ENCODE results near the gene NBEAL2.

Gene NBEAL2

DNA sequence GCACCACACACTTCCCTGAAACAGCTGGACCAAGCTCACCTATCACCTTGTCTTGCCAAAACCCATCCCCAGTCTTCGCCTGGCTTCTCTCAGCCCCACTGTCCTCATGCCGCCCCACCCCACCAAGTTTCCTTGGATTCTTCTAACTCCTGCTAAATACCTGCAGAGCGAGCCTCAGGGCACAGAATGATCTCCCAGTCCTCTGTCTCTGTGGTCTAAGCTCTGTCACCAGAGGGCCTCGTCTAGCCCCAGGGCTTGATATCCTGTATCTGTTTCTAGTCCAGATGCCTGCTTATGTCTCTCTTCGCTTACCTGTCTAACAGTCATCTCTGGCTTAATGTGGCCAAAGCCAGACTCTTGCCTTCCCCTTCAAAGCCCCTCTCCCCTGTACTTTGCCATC is 12.7 kb upstream of the NBEAL2 start:
- no peak overlapping the region for H3K4me3 ChIP-seq (ENCODE audit: extremely low read depth, insufficient read depth, low read length, poor library complexity, severe bottlenecking)
- H3K4me1 ChIP-seq (ENCODE audit: control insufficient read depth, insufficient read depth, low read length, poor library complexity, severe bottlenecking) = peaks cover 7% of the 10 kb centered on the region
- 91 to 94% methylated on average over 5 of the region's 5 CpGs for WGBS, 2 experiments (ENCODE audit: insufficient coverage in 2 of 2)
- H3K27ac ChIP-seq (ENCODE audit: low read depth, low read length, severe bottlenecking) = no peak overlapping the region
- H3K36me3 ChIP-seq (ENCODE audit: control insufficient read depth, insufficient read depth, low read length) = peaks cover 48% of the 10 kb centered on the region
- H3K9me3 ChIP-seq (ENCODE audit: control insufficient read depth, low read length) = no peaks in the 10 kb centered on the region

DNA sequence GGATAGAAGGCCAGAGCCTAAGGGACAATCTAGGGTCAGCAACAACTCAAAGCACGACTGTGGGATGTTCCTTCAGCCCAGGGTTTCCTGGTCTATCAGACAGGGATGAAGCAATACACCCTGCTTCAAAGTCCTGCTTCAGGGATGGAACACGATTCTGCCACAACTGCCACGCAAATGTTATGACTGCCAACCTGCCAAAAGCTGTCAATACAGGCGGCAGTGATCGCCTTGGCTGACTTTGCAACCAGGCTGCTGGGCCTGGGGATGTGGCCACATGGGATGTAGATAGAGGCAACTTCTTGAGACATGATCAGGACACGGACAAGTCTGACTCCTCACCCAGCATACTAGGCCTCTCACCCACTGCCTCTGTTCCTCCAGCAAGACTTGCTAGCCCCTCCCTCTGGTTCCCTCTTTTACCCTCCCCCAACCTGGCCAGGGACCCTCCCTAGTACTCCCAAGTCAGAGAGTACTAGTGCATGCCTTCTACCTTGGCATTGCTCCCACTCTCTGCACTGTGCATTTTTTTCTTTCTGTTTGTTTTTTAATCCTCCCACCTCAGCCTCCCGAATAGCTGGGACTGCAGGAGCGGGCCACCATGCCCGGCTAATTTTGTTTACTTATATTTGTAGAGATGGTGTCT is 10.6 kb upstream of the NBEAL2 start:
- no peak overlapping the region for H3K27ac ChIP-seq (ENCODE audit: low read depth, low read length, severe bottlenecking)
- WGBS, 2 experiments (ENCODE audit: insufficient coverage in 2 of 2) = 61 to 76% methylated on average over 5 to 6 of the region's 9 CpGs
- H3K9me3 ChIP-seq (ENCODE audit: control insufficient read depth, low read length) = no peaks in the 10 kb centered on the region
- H3K36me3 ChIP-seq (ENCODE audit: control insufficient read depth, insufficient read depth, low read length) = peaks cover 51% of the 10 kb centered on the region
- peaks cover 11% of the 10 kb centered on the region for H3K4me1 ChIP-seq (ENCODE audit: control insufficient read depth, insufficient read depth, low read length, poor library complexity, severe bottlenecking)
- no peak overlapping the region for H3K4me3 ChIP-seq (ENCODE audit: extremely low read depth, insufficient read depth, low read length, poor library complexity, severe bottlenecking)

DNA sequence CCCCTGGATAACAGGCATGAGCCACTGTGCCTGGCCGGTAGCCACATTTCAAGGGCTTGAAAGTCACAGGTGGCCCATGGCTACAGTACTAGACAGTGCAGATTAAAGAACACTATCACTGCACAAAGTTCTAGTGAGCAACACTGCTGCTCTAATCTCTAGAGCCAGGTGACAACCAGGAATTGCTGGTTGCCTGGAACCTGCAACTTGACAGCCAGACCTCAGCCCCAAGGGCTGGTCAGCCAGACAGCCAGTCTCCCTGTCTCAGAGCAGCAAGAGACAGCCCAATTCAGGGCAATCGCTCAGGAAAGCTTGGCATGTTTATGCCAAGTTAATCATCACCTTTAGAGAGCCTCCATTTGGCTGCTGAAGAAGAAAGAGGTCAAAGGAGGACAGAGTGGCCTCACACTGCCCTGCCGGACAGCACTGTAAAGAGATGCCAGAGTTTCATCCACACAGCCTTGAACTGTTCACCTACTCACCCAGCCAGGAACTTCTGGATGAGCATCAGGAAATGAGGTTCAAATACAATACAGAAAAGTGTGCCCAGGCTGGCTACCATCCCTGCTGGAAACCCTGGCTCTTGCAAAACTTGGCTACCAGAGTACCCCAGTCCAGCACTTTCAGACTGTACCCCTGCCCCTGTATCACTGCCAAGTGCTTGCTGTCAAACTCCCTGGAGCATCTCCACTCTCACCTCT is 8.9 kb upstream of the NBEAL2 start:
- H3K4me1 ChIP-seq (ENCODE audit: control insufficient read depth, insufficient read depth, low read length, poor library complexity, severe bottlenecking) = peaks cover 11% of the 10 kb centered on the region
- 92 to 100% methylated on average over 2 of the region's 3 CpGs for WGBS, 2 experiments (ENCODE audit: insufficient coverage in 2 of 2)

DNA sequence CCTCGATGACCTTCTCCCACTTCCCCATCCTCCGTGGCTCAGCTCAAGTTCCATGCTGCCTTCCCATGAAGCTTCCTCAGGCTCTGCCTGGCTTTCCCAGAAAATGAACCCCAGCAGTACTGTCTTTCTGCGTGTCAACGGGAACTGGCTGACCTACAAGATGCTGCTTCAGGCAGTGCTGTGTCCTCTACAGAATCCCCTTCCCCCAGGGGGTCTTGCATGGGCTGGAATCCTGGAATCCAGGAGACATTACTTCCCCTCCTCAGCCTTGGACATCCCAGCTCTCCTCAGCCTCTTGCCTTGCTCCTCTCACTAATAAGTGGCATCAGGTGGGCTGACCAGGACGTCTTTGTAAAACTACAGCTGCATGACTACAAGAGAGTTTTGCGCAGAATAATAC is 8.3 kb upstream of the NBEAL2 start:
- Histone ChIP-seq H3K9me3 (ENCODE audit: control insufficient read depth, low read length) (no peaks in the 10 kb centered on the region), H3K36me3 (ENCODE audit: control insufficient read depth, insufficient read depth, low read length) (peaks cover 47% of the 10 kb centered on the region), H3K27ac (ENCODE audit: low read depth, low read length, severe bottlenecking) (no peak overlapping the region), H3K4me1 (ENCODE audit: control insufficient read depth, insufficient read depth, low read length, poor library complexity, severe bottlenecking) (peaks cover 11% of the 10 kb centered on the region), H3K4me3 (ENCODE audit: extremely low read depth, insufficient read depth, low read length, poor library complexity, severe bottlenecking) (no peak overlapping the region)
- 93 to 95% methylated on average over 5 of the region's 6 CpGs for WGBS, 2 experiments (ENCODE audit: insufficient coverage in 2 of 2)

More for the DNA sequence above, 8.9 kb upstream of the NBEAL2 start:
- no peak overlapping the region for H3K4me3 ChIP-seq (ENCODE audit: extremely low read depth, insufficient read depth, low read length, poor library complexity, severe bottlenecking)
- peaks cover 54% of the 10 kb centered on the region for H3K36me3 ChIP-seq (ENCODE audit: control insufficient read depth, insufficient read depth, low read length)
- H3K9me3 ChIP-seq (ENCODE audit: control insufficient read depth, low read length) = no peaks in the 10 kb centered on the region
- H3K27ac ChIP-seq (ENCODE audit: low read depth, low read length, severe bottlenecking) = no peak overlapping the region

DNA sequence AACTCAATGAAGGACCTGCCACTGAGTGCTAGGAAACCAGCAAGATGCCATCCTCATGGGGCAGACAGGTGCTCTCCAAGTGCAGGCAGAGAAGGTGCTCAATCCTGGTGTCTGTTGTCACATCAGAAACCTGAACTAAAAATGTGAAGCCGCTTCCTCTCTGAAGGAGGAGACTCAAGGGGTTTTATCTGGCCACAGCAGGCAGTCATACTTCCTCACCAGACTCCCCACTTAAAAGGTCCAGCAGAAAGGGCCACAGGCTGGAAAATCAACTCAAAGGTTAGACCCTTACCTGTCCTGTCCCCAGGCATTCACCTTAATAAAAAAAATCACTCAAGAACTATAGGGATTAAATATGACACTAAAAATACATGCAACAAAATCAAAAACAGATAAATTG is 7.7 kb upstream of the NBEAL2 start:
- 80 to 88% methylated on average over 1 of the region's 1 CpG for WGBS, 2 experiments (ENCODE audit: insufficient coverage in 2 of 2)
- H3K9me3 ChIP-seq (ENCODE audit: control insufficient read depth, low read length) = no peaks in the 10 kb centered on the region
- H3K4me3 ChIP-seq (ENCODE audit: extremely low read depth, insufficient read depth, low read length, poor library complexity, severe bottlenecking) = no peak overlapping the region
- H3K36me3 ChIP-seq (ENCODE audit: control insufficient read depth, insufficient read depth, low read length) = peaks cover 42% of the 10 kb centered on the region
- peaks cover 11% of the 10 kb centered on the region for H3K4me1 ChIP-seq (ENCODE audit: control insufficient read depth, insufficient read depth, low read length, poor library complexity, severe bottlenecking)
- H3K27ac ChIP-seq (ENCODE audit: low read depth, low read length, severe bottlenecking) = no peak overlapping the region

DNA sequence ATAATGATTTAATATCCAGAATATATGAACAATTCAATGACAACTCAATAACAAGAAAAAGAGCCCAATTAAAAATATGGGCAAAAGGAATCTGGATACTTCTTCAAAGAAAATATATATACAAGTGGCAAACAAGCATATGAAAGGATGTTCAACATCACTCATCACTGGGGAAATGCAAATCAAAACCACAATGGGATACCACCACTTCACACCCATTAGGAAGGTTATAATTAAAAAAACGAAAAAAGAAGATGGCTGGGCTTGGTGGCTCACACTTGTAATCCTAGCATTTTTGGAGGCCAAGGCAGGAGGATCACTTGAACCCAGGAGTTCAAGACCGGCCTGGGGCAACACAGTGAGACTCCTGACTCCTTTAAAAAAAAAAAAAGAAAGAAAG is 7.1 kb upstream of the NBEAL2 start:
- Histone ChIP-seq H3K27ac (ENCODE audit: low read depth, low read length, severe bottlenecking) (no peak overlapping the region), H3K9me3 (ENCODE audit: control insufficient read depth, low read length) (peaks cover 1% of the 10 kb centered on the region), H3K36me3 (ENCODE audit: control insufficient read depth, insufficient read depth, low read length) (peaks cover 36% of the 10 kb centered on the region), H3K4me1 (ENCODE audit: control insufficient read depth, insufficient read depth, low read length, poor library complexity, severe bottlenecking) (peaks cover 11% of the 10 kb centered on the region), H3K4me3 (ENCODE audit: extremely low read depth, insufficient read depth, low read length, poor library complexity, severe bottlenecking) (no peak overlapping the region)
- WGBS, 2 experiments (ENCODE audit: insufficient coverage in 2 of 2) = 100% methylated on average over 1 of the region's 2 CpGs

DNA sequence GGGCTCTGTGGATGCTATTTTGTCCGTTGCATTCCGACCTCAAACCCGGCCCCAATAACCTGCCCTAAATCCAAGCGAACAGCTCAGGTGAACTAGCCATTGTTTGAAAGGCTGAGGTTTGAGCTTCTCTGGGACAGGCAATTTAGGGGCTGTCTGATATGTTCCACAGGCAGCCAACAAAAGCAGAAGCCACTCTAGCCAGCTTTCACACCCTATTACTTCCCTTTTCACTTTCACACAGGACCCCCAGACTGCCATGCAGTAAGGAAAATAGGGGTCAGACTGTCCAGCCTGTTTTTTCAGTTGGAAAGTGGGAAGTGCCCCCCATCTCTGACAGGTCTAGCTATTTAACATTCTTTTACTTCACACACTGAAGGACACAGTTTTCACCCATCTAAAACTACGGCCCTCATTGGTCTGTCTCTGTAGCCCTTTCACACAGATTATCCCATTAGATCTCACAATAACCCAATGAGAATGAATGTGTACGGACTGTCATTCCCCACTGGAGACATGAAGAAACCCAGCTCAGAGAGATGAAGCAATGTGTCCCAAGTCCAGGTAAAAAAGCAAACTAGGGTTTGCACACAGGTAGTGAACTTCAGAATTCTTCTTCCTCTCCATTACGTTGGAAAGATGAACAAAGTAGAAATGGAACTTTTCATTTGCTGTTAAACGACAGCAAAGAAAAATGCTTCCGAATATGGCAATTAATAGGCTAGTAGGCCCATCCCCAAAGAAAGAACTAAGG is 4.9 kb upstream of the NBEAL2 start:
- peaks cover 4% of the 10 kb centered on the region for H3K9me3 ChIP-seq (ENCODE audit: control insufficient read depth, low read length)
- H3K27ac ChIP-seq (ENCODE audit: low read depth, low read length, severe bottlenecking) = no peak overlapping the region
- H3K4me3 ChIP-seq (ENCODE audit: extremely low read depth, insufficient read depth, low read length, poor library complexity, severe bottlenecking) = peak overlapping the region; percentile 76
- 94 to 97% methylated on average over 8 to 9 of the region's 9 CpGs for WGBS, 2 experiments (ENCODE audit: insufficient coverage in 2 of 2)
- H3K36me3 ChIP-seq (ENCODE audit: control insufficient read depth, insufficient read depth, low read length) = peaks cover 30% of the 10 kb centered on the region
- peaks cover 16% of the 10 kb centered on the region for H3K4me1 ChIP-seq (ENCODE audit: control insufficient read depth, insufficient read depth, low read length, poor library complexity, severe bottlenecking)

DNA sequence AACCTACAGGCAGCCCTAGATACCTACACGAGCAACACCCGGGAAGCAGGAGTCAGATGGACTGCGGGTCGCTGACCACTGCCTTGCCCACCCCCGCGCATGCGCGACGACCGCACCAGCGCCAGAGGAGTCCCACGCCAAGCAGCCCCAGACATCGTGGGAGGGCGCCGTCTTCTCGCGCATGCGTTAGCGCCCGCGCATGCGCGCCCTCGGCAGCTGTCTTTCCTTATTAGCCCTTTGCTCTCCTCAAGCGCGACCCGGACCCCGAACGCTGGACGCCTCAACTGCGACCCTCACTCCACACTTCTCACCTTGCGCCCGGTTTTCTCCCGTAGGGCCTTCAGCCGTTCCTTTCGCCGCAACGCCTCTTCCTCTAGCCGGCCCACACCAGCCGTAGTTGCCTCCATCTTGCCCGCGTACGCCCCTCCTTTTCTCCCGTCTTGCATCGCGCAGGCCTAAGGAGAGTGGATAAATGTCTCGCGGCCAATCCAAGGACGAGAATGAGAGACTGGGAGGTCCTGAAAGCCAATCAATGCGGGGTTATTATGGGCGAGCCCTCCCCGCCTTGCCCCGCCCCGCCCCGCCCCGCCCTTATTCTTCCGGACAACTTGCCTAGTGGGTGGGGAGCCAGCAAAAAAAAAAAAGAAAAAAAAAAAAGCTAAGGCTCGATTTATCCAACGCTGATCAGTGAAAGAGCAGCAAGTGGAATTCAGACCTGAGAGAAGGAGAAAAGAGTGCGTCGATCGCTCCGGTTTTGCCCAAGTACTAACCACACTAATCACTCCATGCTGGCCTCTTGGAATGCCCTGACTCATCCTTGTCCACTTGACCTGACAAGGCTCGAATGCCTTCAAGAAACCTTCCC is 2.9 kb upstream of the NBEAL2 start, which contains the start of gene CCDC12:
Gene CCDC12, minus strand, starts transcription at position 420 of the 865 bp plus-strand sequence. Its CDS starts 13 bp downstream, at position 407.
- Histone ChIP-seq H3K9me3 (ENCODE audit: control insufficient read depth, low read length) (peaks cover 4% of the 10 kb centered on the region), H3K27ac (ENCODE audit: low read depth, low read length, severe bottlenecking) (peak within 1 kb of the TSS; percentile 95), H3K36me3 (ENCODE audit: control insufficient read depth, insufficient read depth, low read length) (peaks cover 25% of the 10 kb centered on the region), H3K4me1 (ENCODE audit: control insufficient read depth, insufficient read depth, low read length, poor library complexity, severe bottlenecking) (peaks cover 12% of the 10 kb centered on the region), H3K4me3 (ENCODE audit: extremely low read depth, insufficient read depth, low read length, poor library complexity, severe bottlenecking) (peak within 1 kb of the TSS; percentile 76)
- WGBS, 2 experiments (ENCODE audit: insufficient coverage in 2 of 2) = 0 to 1% methylated on average over 37 to 46 of the region's 64 CpGs

DNA sequence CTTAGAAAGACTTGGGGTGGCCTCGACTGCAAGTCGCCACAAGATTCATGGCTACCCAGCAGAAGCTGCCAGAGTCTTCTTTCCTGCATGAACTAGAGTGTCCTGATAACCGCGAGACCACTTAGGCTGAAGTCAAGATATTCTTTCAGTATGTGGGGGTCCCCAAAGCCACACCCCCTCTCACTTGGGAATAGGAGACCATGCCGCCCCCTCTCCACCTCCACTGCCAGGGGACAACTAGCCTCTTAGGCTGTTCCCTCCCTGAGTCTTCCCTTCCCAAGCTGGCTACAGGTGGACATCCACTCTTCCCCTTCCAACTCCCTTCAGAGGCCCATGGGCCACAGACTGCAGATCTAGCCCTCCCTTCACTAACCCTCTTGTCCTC is 1.7 kb upstream of the NBEAL2 start:
- WGBS, 2 experiments (ENCODE audit: insufficient coverage in 2 of 2) = 89 to 93% methylated on average over 3 to 4 of the region's 5 CpGs

DNA sequence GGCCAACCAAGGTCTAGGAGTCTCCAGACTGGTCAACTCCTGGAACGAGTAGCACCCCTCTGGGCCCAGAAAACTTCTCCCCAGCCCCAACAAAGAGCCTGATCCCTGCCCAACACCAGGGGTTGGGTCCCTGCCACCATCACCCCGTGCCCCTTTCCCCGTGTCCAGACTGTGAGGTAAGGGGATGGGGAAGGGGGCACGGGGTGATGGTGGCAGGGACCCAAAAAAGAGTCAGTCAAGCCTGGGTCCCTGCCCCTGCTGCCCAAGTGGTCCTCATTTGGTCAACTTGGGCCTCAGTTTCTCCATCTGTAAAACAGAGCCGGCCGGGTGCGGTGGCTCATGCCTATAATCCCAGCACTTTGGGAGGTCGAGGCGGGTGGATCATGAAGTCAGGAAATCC is 1.1 kb upstream of the NBEAL2 start:
- Histone ChIP-seq H3K27ac (ENCODE audit: low read depth, low read length, severe bottlenecking) (no peak overlapping the region), H3K9me3 (ENCODE audit: control insufficient read depth, low read length) (peaks cover 4% of the 10 kb centered on the region), H3K4me3 (ENCODE audit: extremely low read depth, insufficient read depth, low read length, poor library complexity, severe bottlenecking) (no peak overlapping the region), H3K36me3 (ENCODE audit: control insufficient read depth, insufficient read depth, low read length) (peaks cover 15% of the 10 kb centered on the region), H3K4me1 (ENCODE audit: control insufficient read depth, insufficient read depth, low read length, poor library complexity, severe bottlenecking) (peaks cover 12% of the 10 kb centered on the region)
- WGBS, 2 experiments (ENCODE audit: insufficient coverage in 2 of 2) = 91 to 97% methylated on average over 6 to 9 of the region's 9 CpGs

More for the DNA sequence above, 1.7 kb upstream of the NBEAL2 start:
- Histone ChIP-seq H3K4me3 (ENCODE audit: extremely low read depth, insufficient read depth, low read length, poor library complexity, severe bottlenecking) (no peak overlapping the region), H3K36me3 (ENCODE audit: control insufficient read depth, insufficient read depth, low read length) (peaks cover 16% of the 10 kb centered on the region), H3K9me3 (ENCODE audit: control insufficient read depth, low read length) (peaks cover 4% of the 10 kb centered on the region), H3K4me1 (ENCODE audit: control insufficient read depth, insufficient read depth, low read length, poor library complexity, severe bottlenecking) (peaks cover 12% of the 10 kb centered on the region), H3K27ac (ENCODE audit: low read depth, low read length, severe bottlenecking) (no peak overlapping the region)
